Ovary (tissue), 3 donors: ENCODE data around the gene ME3.

Experiments
- POLR2A ChIP-seq: fragments of 450-650 bp; IDR thresholded peaks from one replicate; pipeline ENCODE4 v1.6.1; 2017; ENCODE audit warnings: antibody characterized with exemption, mild to moderate bottlenecking, moderate library complexity
- TF ChIP-seq, protein P1 (sequence below), 3 donors: fragments of 450-650 bp in 2 of 3; fragments of 200-600 bp in 1 of 3; IDR thresholded peaks; one replicate each; pipeline versions ENCODE4 v1.5.1 to v1.8.0; 2016 to 2022; ENCODE audit warnings: antibody characterized with exemption in 3 of 3, mild to moderate bottlenecking in 1 of 3
- donor health status: DM: no; HTN: no; CAD: no.

DNA sequence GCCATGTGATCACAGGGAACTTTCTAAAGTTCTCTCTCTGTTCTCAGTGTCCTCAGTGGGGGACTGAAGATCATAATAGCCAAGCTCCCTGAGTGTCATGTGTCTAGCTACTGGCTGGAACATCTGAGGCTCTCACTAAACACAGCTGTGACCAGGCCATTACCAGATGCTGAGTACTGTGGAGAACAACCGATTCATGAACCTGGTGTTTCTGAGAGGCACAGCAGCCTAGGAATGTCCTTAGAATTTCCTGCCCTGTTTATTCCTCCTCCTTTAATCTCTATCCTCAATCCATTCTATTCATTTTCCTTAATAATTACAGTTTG, 93.0 kb downstream of the ME3 start:
- TF ChIP-seq, protein P1, sequence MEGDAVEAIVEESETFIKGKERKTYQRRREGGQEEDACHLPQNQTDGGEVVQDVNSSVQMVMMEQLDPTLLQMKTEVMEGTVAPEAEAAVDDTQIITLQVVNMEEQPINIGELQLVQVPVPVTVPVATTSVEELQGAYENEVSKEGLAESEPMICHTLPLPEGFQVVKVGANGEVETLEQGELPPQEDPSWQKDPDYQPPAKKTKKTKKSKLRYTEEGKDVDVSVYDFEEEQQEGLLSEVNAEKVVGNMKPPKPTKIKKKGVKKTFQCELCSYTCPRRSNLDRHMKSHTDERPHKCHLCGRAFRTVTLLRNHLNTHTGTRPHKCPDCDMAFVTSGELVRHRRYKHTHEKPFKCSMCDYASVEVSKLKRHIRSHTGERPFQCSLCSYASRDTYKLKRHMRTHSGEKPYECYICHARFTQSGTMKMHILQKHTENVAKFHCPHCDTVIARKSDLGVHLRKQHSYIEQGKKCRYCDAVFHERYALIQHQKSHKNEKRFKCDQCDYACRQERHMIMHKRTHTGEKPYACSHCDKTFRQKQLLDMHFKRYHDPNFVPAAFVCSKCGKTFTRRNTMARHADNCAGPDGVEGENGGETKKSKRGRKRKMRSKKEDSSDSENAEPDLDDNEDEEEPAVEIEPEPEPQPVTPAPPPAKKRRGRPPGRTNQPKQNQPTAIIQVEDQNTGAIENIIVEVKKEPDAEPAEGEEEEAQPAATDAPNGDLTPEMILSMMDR (IDR thresholded peaks at IDR 0.05): no peak
- no peak for TF ChIP-seq POLR2A
